NCI-H128 (cell line): ENCODE results near the gene SKOR1.
A peak's percentile ranks its signal among the peaks of the same experiment; 100 is the strongest.

Source experiments
- DNase-seq: peaks from one replicate; lab custom pipeline; 2025; ENCODE audit not compliant: unreplicated experiment; lab: John Stamatoyannopoulos, UW

Gene SKOR1, protein sequence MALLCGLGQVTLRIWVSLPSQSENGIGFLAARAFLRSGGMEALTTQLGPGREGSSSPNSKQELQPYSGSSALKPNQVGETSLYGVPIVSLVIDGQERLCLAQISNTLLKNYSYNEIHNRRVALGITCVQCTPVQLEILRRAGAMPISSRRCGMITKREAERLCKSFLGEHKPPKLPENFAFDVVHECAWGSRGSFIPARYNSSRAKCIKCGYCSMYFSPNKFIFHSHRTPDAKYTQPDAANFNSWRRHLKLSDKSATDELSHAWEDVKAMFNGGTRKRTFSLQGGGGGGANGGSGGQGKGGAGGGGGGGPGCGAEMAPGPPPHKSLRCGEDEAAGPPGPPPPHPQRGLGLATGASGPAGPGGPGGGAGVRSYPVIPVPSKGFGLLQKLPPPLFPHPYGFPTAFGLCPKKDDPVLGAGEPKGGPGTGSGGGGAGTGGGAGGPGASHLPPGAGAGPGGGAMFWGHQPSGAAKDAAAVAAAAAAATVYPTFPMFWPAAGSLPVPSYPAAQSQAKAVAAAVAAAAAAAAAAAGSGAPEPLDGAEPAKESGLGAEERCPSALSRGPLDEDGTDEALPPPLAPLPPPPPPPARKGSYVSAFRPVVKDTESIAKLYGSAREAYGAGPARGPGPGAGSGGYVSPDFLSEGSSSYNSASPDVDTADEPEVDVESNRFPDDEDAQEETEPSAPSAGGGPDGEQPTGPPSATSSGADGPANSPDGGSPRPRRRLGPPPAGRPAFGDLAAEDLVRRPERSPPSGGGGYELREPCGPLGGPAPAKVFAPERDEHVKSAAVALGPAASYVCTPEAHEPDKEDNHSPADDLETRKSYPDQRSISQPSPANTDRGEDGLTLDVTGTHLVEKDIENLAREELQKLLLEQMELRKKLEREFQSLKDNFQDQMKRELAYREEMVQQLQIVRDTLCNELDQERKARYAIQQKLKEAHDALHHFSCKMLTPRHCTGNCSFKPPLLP

DNA sequence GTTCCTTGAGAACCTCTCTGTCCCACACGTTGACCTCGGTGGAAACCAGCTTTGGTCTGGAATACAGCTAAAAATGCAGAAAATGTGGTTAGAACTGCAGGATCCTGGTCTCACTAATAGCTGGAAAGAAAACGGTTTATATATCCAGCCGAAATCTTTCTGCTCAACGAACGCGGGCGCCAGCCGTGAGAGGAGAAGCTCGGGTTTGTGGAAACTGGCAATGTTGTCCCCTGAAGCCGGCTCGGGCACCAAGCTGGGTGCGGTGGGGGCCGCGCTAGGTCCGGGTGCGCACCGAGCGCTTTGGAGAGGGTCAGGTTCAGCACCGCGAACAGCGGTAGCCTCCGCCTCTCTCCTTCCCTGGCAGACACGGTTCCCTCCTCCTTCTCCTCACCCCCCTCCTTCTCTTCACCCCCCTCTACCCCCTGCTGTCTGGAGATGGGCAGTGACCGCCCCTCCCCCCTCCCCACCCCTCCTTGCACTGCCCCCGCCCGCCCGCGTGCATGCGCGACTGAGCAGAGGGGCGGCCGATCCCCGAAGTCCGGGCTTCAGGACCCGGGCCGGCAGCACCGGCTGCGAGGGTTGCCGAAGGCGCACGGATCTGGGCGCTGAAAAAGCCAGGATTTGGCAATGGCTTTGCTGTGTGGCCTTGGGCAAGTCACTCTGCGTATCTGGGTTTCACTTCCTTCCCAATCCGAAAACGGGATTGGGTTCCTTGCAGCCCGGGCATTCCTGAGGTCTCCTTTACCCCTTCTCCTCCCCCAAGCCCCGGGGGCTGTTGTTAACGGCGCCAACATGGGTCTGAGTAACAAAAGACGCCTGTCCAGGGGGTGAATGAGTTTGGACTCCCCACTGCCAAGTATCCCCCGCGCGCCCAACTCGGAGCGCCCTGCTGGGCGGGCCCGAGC, at the start of gene SKOR1:
TSS of gene SKOR1 (plus strand) at position 534 of the 905 bp plus-strand sequence. CDS start at position 628, 94 bp downstream.
- DNase-seq, result no peak

DNA sequence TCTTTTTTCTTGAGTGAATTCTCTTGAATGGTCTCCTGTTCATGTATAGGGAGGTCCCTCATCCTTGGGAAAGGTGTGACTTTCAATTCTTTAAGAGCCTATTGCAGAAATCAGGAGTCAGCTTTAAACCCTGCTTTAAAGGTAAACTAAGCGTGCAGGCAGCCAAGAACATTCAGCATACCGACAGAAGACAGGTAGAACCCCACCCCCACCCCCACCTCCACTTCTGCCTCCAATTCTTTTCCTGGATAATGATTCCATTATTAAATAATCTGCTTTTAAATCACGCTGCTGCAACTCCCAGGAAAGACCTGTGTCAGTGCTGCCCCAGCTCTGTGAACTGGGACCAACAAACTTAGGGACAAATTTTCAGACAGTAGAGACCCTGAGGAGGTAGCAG, 49.3 kb upstream of the SKOR1 start:
- no peak for DNase-seq

GRCh38 chr15:67776600-67776999, 48.7 kb upstream of the SKOR1 start:
- no peak for DNase-seq

DNA sequence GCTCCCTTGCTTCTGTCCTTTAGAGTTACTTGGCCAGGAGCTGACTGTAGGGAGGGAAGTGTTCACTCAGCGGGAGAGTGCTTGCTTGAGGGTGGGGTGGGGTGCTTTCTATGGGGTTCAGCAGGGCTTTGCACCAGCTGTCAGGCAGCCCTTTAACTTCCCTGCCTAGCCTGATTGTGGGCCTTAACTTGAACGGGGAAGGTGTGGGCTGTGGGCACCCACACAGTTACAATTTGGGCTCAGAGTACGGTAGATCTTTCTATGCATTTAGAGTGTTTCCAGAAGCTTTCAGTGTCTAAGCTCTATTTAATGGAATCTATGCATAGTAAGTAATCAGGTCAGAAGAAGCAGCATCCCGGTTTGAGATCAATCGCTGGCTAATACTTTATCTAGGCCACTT, 48.2 kb upstream of the SKOR1 start:
- DNase-seq, result no peak

DNA sequence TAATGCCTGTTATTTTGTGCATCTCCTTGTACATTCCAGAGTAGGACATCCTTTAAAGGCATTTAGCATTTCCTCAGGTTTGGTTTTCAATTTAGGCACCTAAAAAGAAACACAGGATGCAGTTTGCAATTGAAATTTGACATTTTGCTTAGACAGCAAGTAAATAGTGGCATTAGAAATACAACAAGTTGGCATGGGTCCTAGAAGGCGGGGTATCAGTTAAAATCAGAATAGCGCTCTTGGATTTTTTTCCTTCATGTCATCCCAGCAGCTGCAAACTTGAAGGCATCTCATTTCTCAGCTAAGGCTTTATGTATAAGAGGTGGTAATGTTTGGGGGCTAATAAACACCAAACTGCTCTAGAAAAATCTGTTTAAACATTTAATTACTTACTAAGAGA, 47.5 kb upstream of the SKOR1 start:
- no peak for DNase-seq

DNA sequence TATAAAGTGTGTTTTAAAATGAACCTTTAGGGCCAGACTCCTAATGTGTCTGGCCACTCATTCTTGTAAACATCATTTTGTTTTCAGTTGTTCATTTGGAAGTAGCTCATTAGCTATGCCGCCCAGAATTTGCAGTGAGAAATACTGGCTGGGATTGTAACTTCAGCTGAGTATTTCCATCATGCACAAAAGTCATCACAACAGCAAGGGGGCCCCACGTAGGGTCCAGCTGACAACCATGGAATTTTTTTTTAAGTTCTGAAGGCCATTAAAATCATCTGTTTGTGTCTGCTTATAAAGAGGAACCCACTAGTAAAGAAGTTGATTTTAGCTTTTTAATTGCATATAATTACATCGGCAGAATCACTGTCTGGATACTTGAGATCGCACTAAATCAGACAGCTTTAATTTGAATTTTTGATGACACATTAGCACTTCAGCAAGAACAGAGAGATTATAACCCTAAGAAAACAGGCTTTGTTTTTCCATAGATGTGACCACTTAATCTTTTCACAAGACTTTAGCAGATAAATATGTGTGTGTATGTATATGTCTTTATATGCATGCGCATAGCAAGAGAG, 46.3 kb upstream of the SKOR1 start:
- DNase-seq, result no peak

DNA sequence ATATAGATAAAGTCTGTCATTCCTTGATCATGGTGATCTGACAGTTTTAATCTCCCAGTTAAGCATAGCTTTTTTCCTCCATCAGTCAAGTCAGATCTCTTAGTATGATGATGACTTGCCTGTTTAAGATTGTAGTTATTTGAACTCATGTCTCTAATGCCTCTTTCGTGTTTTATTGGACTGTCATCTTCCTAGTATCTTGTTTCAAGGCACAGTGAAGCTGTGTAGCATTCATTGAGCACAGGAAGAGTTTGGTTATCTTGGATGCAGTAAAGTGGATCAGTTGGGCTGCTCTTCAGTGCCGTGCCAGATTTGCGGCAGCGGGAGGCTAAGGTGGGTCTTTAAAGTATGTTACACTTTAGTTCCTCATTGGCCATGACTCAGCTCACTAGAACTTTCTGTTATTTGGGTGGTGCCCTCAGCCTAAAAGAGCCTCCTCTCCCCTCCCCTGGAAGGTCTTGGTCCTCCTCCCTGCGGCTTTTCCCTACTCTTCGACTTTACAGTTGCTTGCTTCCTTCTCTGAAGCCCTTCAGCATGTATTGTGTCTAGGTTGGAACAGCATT, 45.7 kb upstream of the SKOR1 start:
- no peak for DNase-seq

GRCh38 chr15:67781061-67781460, 44.2 kb upstream of the SKOR1 start:
- no peak for DNase-seq

DNA sequence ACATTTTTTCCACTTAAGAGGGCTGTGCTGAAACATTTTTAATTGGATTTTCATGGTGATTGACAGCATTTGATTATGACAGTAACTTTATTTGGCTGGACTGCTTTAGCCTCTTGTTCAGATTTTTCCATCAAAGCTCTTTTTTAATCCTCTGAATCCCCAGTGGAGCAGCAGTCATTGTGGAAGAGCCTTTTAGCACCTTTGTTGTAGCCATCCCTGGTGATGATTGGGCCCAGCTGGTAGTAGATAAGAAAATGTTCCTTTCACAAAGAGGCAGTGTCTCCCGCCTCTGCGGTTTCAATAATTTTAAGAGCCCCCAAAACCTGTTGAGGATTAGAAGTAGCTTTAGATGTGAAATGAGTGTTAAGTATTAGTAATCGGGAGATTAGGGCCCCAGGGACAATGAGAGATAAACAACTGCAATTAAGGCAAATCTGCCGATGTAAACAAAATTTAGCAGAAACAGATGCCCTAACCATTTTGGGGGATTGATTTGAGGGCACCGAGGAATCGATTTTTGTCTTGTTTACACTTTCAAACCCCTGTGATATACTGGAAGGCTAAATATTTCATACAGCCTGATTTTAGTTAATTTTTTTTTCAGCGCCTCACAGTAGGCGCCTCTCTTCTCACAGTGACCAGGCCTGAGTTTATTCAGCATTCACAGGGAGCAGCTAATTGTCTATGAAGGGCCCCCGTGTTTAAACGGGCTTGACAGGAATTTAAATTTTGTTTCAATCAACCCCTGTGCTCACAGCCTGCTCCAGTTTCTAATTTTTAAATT, 43.2 kb upstream of the SKOR1 start:
- DNase-seq, result peak; percentile 14

GRCh38 chr15:67782691-67782991, 42.7 kb upstream of the SKOR1 start:
- DNase-seq, result no peak

DNA sequence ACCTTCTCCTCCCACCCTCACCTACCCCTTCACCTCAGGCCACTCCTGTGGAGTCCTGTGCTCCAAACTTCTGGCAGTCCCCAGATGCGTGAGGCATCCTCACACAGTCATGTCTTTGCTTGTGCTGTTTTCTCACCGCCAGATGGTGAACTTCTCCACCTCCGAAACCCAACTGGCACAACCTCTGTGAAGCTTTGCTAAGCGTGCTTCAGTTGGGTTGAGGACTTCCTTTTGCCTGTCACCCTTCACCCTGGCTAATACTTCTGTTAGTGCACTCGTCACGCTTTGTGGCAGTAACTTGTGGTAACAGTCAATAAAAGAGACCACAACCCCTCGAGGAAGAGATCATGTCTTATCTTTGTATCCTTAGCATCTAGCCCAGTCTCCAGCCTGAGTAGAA, 42.0 kb upstream of the SKOR1 start:
- DNase-seq, result no peak

DNA sequence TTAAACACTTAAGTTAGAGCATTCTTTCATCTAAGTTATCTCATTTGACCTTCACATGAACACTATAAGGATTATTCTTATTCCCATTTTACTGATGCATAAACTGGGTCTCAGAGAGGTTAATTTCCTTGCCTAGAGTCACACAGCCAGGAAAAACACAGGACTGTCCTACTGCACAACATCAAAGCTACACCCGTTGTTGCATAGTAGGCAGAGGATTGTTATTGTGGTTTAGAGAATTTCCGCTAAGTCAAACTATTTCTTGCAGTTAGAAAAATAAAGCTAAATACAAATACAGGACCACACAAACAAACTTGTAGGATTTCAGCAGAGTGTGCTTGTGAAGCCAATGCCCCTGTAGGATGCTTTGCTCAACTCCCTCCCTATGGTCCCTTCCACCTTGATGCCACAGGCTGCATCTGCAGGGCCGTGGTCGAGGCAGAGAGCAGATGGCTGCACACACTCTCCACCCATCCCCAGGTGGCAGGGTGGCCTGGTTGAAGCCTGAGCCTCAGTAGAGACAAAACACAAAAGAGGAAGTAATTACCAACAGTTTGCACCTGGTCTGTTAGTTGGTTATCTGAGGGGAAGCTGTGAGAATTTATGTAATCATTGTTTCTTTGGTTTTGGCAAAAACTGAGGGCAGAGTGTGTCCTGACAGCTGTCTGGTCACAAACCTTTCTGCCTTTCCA, 41.1 kb upstream of the SKOR1 start:
- no peak for DNase-seq

- no peak for DNase-seq
Observed at GRCh38 chr15:67784856-67785430, 40.4 kb upstream of the SKOR1 start.

- no peak for DNase-seq
Observed at GRCh38 chr15:67785431-67785830, 39.9 kb upstream of the SKOR1 start.

GRCh38 chr15:67786646-67787045, 38.7 kb upstream of the SKOR1 start:
- DNase-seq, result no peak

GRCh38 chr15:67788986-67789385, 36.3 kb upstream of the SKOR1 start:
- DNase-seq, result no peak

DNA sequence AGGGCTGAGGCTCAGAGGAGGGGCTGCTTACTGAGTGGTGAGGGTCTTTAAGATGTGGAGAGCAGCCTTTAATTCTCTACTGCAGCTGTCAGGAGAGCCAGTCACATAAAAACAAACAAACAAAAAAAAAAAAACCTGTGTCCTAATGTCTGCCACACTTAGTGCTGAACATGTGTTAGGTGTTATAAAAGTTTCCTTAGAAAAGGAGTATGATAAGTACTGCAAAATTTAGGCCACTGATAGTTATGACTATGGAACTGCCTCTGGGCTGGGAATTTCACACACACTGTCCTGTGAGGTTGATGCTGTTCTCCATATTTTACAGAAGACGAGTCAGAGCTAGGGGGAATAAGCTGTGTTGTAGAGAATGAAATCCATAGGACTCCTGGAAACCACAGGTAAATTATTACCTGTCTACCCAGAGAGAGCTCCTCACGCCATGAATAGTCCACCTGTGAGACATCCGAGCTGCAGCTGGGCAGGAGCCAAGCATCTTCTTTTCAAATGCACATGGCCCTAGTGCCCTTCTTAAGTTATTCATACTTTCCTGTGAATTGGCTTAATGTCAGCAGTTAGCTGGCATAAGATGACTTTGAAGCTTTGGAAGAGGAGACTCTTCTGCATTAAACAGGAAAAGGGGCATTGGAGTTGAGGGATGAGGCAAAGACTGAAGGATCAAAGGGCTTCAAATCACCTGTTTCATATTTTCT, 34.5 kb upstream of the SKOR1 start:
- DNase-seq, result no peak
